ENCODE measurements around the gene HABP4. TPM values are rescaled to one million over a fixed set of nuclear protein-coding genes. Genes with fewer than 3 reads are reported as not detected.

HABP4 gene
- total and polyA plus RNA-seq, 4 donors: 4.7 to 10.2 (median 8.2) TPM

GRCh38 chr9:96513622-96514021 lies 63.7 kb downstream of the HABP4 start:
- ATAC-seq (ENCODE audit: insufficient read depth, low FRiP score) (no peak), DNase-seq (no peak)
- Histone ChIP-seq H3K9ac (ENCODE audit: insufficient read depth in 1 of 2, low read length in 2 of 2) (no peak overlapping the region), H3K27me3 (ENCODE audit: control insufficient read depth in 3 of 3, insufficient read depth in 3 of 3, low read length in 2 of 3) (no peaks in the 10 kb centered on the region), H3K9me3 (ENCODE audit: control insufficient read depth in 4 of 4, insufficient read depth in 3 of 4, low read length in 3 of 4) (no peaks in the 10 kb centered on the region), H3K27ac (ENCODE audit: low read depth in 1 of 2, low read length in 1 of 2) (peak overlapping the region in 1 of 2 donors; percentile 32), H3K4me1 (ENCODE audit: control insufficient read depth in 5 of 5, insufficient read depth in 5 of 5, low read length in 5 of 5) (peaks cover 2 to 12% (median 9%) of the 10 kb centered on the region in 5 donors), H3K4me3 (no peak overlapping the region), H3K36me3 (ENCODE audit: control insufficient read depth in 4 of 4, insufficient read depth in 4 of 4, low read length in 4 of 4) (peaks cover 3 to 23% (median 8%) of the 10 kb centered on the region in 4 donors)
- WGBS, 2 donors: 88 to 93% methylated on average over 5 of the region's 5 CpGs
- no peak for TF ChIP-seq CTCF (IDR thresholded peaks at IDR 0.05; ENCODE audit: control extremely low read depth, extremely low read depth)

GRCh38 chr9:96514108-96514799 lies 64.3 kb downstream of the HABP4 start:
- Histone ChIP-seq H3K36me3 (ENCODE audit: control insufficient read depth in 4 of 4, insufficient read depth in 4 of 4, low read length in 4 of 4) (peaks cover 3 to 20% (median 7%) of the 10 kb centered on the region in 4 donors), H3K4me1 (ENCODE audit: control insufficient read depth in 5 of 5, insufficient read depth in 5 of 5, low read length in 5 of 5) (peaks cover 2 to 12% (median 9%) of the 10 kb centered on the region in 5 donors), H3K9ac (ENCODE audit: insufficient read depth in 1 of 2, low read length in 2 of 2) (peak overlapping the region in 1 of 2 donors; percentile 19), H3K4me3 (no peak overlapping the region), H3K27ac (ENCODE audit: low read depth in 1 of 2, low read length in 1 of 2) (peak overlapping the region in 1 of 2 donors; percentile 73), H3K9me3 (ENCODE audit: control insufficient read depth in 4 of 4, insufficient read depth in 3 of 4, low read length in 3 of 4) (no peaks in the 10 kb centered on the region), H3K27me3 (ENCODE audit: control insufficient read depth in 3 of 3, insufficient read depth in 3 of 3, low read length in 2 of 3) (no peaks in the 10 kb centered on the region)
- 61 to 80% methylated on average over 9 of the region's 9 CpGs for WGBS, 2 donors
- ATAC-seq (ENCODE audit: insufficient read depth, low FRiP score): no peak
- DNase-seq: peak in 2 of 3 donors; percentile 14 to 44
- TF ChIP-seq CTCF (IDR thresholded peaks at IDR 0.05; ENCODE audit: control extremely low read depth, extremely low read depth): no peak

- ATAC-seq (ENCODE audit: insufficient read depth, low FRiP score) (no peak), DNase-seq (no peak)
- no peak for TF ChIP-seq CTCF (IDR thresholded peaks at IDR 0.05; ENCODE audit: control extremely low read depth, extremely low read depth)
- WGBS, 2 donors: 73 to 91% methylated on average over 3 of the region's 3 CpGs
- Histone ChIP-seq H3K4me3 (no peak overlapping the region), H3K9me3 (ENCODE audit: control insufficient read depth in 4 of 4, insufficient read depth in 3 of 4, low read length in 3 of 4) (no peaks in the 10 kb centered on the region), H3K36me3 (ENCODE audit: control insufficient read depth in 4 of 4, insufficient read depth in 4 of 4, low read length in 4 of 4) (peaks cover 3 to 20% (median 4%) of the 10 kb centered on the region in 4 donors), H3K4me1 (ENCODE audit: control insufficient read depth in 5 of 5, insufficient read depth in 5 of 5, low read length in 5 of 5) (peaks cover 2 to 12% (median 9%) of the 10 kb centered on the region in 5 donors), H3K27ac (ENCODE audit: low read depth in 1 of 2, low read length in 1 of 2) (peak overlapping the region in 1 of 2 donors; percentile 73), H3K9ac (ENCODE audit: insufficient read depth in 1 of 2, low read length in 2 of 2) (no peak overlapping the region), H3K27me3 (ENCODE audit: control insufficient read depth in 3 of 3, insufficient read depth in 3 of 3, low read length in 2 of 3) (no peaks in the 10 kb centered on the region)
Measured at GRCh38 chr9:96514800-96515158, 64.8 kb downstream of the HABP4 start.

All from lung (tissue), 12 donors.